Prostate gland (tissue), 2 donors: Measurements from ENCODE around the gene PALB2. TPM values are rescaled to one million over a fixed set of nuclear protein-coding genes. Genes with fewer than 3 reads are reported as not detected.

Experiments
- DNase-seq: peaks from one replicate; pipeline ENCODE4 v3.0.0-alpha.2; 2019; ENCODE audit warnings: low spot score
- H3K27ac ChIP-seq, 2 donors: fragments of 200-600 bp; sonication (generic); 2 replicates each; pipeline ENCODE4 v1.5.1; 2017 to 2019
- H3K27me3 ChIP-seq: fragments of 200-600 bp; sonication (generic); replicated peaks from 2 replicates; pipeline ENCODE4 v1.5.1; 2019; ENCODE audit not compliant: insufficient read depth
- H3K36me3 ChIP-seq, 2 donors: fragments of 200-600 bp; sonication (generic); 1 replicate in 1 of 2; 2 replicates in 1 of 2; pipeline versions ENCODE4 v1.5.1 to v1.8.1; 2017 to 2019
- H3K4me1 ChIP-seq: fragments of 200-600 bp; sonication (generic); replicated peaks from 2 replicates; pipeline ENCODE4 v1.5.1; 2019
- H3K4me3 ChIP-seq, 2 donors: fragments of 200-600 bp; sonication (generic); 2 replicates each; pipeline ENCODE4 v1.5.1; 2017 to 2019
- H3K9me3 ChIP-seq: fragments of 200-600 bp; sonication (generic); 2 replicates; pipeline ENCODE4 v1.5.1; 2017
- POLR2A ChIP-seq: fragments of 450-650 bp; IDR thresholded peaks from one replicate; pipeline ENCODE4 v1.6.1; 2016; ENCODE audit warnings: antibody characterized with exemption, mild to moderate bottlenecking
- POLR2AphosphoS5 ChIP-seq: sonication (generic); formaldehyde crosslinking; IDR thresholded peaks from one replicate; pipeline ENCODE4 v1.6.1; 2017; ENCODE audit warnings: antibody characterized with exemption
- WGBS: methylation state at CpG from one replicate; pipeline ENCODE4 v1.1.5; 2018; 5-methylcytosine and 5-hydroxymethylcytosine counted together
- intact Hi-C: fragments of 100-400 bp; cut with DNase I; formaldehyde crosslinking; loops from one replicate; pipeline ENCODE4 v1.14.2; 2022
- total RNA-seq, 2 donors: library from RNA; depleted of rRNA; stranded (reverse); fragments of >200 nt; gene quantifications; one replicate each; pipeline ENCODE4 v1.1.0, GENCODE V29; 2016
- TF ChIP-seq, protein P1 (sequence below), 4 experiments: fragments of 200-600 bp in 2 of 4; fragments of 450-650 bp in 2 of 4; sonication (generic) in 2 of 4; IDR thresholded peaks; 1 replicate in 3 of 4; 2 replicates in 1 of 4; pipeline ENCODE4 v1.5.1; 2016 to 2019; ENCODE audit warnings: antibody characterized with exemption in 4 of 4, mild to moderate bottlenecking in 2 of 4, moderate library complexity in 2 of 4

Gene PALB2
- total RNA-seq, 2 donors from 2014 or later, result 10.8 to 15.6 TPM

DNA sequence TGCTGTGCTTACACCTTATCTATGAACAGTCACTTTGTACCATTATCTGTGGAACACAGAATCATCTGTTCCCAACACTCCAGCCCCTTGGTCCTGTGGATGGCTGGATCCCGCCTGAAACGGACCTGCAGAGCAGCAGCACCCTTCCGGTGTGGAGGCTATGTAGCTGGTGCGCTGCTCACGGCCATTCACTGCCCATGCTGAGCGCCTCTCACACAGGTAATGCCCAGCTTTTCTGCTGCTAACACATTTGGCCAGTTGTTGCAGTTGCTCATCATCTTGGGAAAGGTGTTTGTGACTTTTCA lies 26.2 kb upstream of the PALB2 start:
- no peaks in the 10 kb centered on the region for H3K27me3 ChIP-seq
- TF ChIP-seq POLR2A (no peak), POLR2AphosphoS5 (no peak)
- TF ChIP-seq, protein P1, sequence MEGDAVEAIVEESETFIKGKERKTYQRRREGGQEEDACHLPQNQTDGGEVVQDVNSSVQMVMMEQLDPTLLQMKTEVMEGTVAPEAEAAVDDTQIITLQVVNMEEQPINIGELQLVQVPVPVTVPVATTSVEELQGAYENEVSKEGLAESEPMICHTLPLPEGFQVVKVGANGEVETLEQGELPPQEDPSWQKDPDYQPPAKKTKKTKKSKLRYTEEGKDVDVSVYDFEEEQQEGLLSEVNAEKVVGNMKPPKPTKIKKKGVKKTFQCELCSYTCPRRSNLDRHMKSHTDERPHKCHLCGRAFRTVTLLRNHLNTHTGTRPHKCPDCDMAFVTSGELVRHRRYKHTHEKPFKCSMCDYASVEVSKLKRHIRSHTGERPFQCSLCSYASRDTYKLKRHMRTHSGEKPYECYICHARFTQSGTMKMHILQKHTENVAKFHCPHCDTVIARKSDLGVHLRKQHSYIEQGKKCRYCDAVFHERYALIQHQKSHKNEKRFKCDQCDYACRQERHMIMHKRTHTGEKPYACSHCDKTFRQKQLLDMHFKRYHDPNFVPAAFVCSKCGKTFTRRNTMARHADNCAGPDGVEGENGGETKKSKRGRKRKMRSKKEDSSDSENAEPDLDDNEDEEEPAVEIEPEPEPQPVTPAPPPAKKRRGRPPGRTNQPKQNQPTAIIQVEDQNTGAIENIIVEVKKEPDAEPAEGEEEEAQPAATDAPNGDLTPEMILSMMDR (IDR thresholded peaks at IDR 0.05), result no peak
- H3K4me3 ChIP-seq, result no peak overlapping the region
- no peaks in the 10 kb centered on the region for H3K36me3 ChIP-seq
- no peaks in the 10 kb centered on the region for H3K9me3 ChIP-seq
- intact Hi-C loops, result no loop called here
- H3K4me1 ChIP-seq, result no peaks in the 10 kb centered on the region
- 87% methylated on average over 6 of the region's 6 CpGs for WGBS
- DNase-seq, result no peak
- no peak overlapping the region for H3K27ac ChIP-seq

DNA sequence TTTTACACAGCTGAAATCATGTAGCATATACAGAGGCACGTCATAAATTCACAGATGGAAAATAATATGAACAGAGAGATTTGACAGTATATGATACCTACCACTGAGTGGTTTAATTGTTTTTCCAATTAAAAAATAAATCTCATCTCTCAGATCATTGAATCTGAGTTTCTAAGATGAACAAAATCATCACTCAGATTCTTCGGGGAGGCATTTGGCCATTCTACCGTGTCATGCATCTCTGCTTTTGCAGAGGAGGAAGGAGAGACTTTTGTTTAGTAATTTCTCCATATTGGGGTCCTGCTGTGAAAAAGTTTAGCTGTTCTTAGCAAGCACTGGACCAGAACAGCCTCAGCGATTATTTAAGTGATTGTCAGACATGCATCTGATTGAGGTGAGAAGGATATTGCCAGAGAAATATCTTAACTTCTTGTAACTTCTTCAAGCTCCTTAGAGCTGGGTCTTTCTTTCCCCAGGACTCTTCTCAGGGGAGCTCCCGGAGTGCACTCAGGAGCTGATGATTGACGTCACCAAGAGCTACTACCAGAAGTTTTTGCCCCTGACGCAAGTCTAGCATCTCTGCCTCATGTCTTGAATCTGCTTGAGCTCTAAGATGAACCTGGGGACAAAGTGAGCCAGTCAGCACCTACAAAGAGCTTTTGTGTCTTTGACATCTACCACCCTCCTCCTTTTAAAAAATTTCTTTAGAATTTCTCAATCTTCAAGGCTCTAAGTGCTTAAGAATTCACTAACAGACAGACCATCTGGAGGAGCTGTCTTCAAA lies 25.7 kb upstream of the PALB2 start:
- H3K4me3 ChIP-seq, result no peak overlapping the region
- no peak for TF ChIP-seq POLR2A
- TF ChIP-seq, protein P1 (IDR thresholded peaks at IDR 0.05), result no peak
- intact Hi-C loops, result no loop called here
- no peak for DNase-seq
- H3K27ac ChIP-seq, result no peak overlapping the region
- no peaks in the 10 kb centered on the region for H3K36me3 ChIP-seq
- H3K27me3 ChIP-seq, result no peaks in the 10 kb centered on the region
- no peaks in the 10 kb centered on the region for H3K4me1 ChIP-seq
- H3K9me3 ChIP-seq, result no peaks in the 10 kb centered on the region
- 94% methylated on average over 7 of the region's 7 CpGs for WGBS

DNA sequence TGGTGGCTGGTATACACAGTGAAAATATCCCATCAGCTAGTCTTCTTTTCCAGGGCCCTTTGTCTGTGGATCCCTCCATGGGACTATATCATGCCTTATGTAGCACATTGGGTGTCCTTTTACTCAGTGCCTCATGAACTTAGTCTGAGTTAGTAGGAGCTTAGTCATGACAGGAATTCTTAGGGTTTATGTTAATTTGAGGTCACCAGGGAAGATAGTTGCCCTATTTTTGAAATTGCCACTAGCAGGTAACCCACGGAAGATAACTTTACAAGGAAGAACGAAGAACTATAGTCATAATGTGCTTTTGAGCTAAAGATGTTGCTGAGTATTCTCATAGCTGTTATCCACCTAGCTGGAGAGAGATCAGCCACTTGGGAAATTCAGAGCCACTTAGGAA lies 22.8 kb upstream of the PALB2 start:
- TF ChIP-seq, protein P1 (IDR thresholded peaks at IDR 0.05), result no peak
- TF ChIP-seq POLR2A (no peak), POLR2AphosphoS5 (no peak)
- DNase-seq, result no peak
- intact Hi-C loops, result no loop called here
- Histone ChIP-seq H3K4me3 (no peak overlapping the region), H3K4me1 (no peaks in the 10 kb centered on the region), H3K9me3 (no peaks in the 10 kb centered on the region), H3K27me3 (no peaks in the 10 kb centered on the region), H3K27ac (no peak overlapping the region), H3K36me3 (peaks cover 0 to 2% of the 10 kb centered on the region in 2 donors)
- 93% methylated on average over 2 of the region's 2 CpGs for WGBS

DNA sequence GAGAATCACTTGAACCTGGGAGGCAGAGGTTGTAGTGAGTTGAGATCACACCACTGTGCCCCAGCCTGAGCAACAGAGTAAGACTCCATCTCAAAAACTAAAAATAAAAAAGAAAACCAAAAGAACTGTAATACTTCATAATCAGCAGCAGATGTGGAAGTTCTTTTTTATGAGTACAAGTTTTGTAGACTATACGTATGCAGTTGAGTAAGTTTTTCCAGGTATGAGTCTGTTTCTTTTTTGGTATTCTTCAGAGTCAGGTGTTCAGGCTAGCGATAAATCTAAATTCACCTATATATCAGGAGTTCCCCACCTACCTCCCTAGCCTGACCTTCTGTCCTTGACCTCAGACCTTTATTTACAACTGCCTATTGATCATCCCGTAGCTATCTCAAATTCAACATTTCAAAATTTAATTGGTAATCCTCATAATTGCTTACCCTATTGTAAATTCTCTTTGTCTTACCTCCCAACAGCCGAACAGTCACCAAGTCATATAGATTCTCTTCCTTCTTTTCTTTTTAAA lies 10.9 kb upstream of the PALB2 start:
- Histone ChIP-seq H3K27me3 (no peaks in the 10 kb centered on the region), H3K4me1 (no peaks in the 10 kb centered on the region), H3K27ac (no peak overlapping the region), H3K36me3 (no peaks in the 10 kb centered on the region), H3K9me3 (no peaks in the 10 kb centered on the region), H3K4me3 (no peak overlapping the region)
- 93% methylated on average over 4 of the region's 4 CpGs for WGBS
- TF ChIP-seq POLR2A, result no peak
- TF ChIP-seq, protein P1 (IDR thresholded peaks at IDR 0.05), result no peak
- TF ChIP-seq POLR2AphosphoS5, result no peak
- DNase-seq, result no peak
- intact Hi-C loops, result no loop called here

DNA sequence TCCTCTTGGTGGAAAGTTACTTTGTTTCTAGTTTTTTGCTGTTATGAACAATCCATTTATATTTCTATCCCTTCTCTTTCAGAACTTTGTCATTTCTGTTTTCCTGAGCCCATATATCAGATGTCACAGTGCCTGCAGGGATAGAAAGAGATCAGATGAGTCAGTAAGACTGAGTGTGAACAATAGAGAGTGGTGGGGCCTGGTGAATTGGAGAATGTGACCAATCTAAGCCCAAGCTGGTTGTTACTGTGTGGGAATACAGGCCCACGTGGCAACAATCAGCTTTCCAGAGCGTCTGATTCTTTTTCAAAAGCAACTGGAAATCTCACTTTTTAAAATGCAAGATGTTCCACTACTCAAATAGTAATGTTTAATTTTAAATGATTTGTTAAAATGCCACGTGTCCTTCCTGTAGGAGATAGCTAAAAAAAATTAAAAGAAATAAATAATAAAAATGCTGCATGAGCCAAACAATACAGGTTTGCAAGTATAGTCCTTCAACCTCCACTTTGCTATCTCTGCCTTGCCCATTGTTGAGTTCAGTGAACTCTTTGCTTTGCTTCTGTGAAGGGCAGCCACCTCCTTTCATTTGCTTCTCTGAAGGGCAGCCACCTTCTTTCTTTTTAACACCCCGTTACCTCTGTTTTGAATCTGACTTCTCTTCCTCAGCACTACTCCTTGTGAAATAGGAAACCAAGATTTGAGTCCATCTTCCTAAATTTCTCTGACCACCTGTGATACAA lies 9.7 kb upstream of the PALB2 start:
- Histone ChIP-seq H3K27ac (no peak overlapping the region), H3K27me3 (no peaks in the 10 kb centered on the region), H3K9me3 (no peaks in the 10 kb centered on the region), H3K36me3 (no peaks in the 10 kb centered on the region), H3K4me3 (no peak overlapping the region), H3K4me1 (no peaks in the 10 kb centered on the region)
- TF ChIP-seq POLR2A (no peak), POLR2AphosphoS5 (no peak)
- TF ChIP-seq, protein P1 (IDR thresholded peaks at IDR 0.05), result no peak
- no peak for DNase-seq
- 83% methylated on average over 4 of the region's 4 CpGs for WGBS
- intact Hi-C loops, result no loop called here
